ENCODE results near the gene ADGRB3. TPM values are rescaled to one million over a fixed set of nuclear protein-coding genes. Genes with fewer than 3 reads are reported as not detected.

ADGRB3 gene
- polyA plus RNA-seq, 3 donors = 0.04 to 0.23 (median 0.05) TPM

DNA sequence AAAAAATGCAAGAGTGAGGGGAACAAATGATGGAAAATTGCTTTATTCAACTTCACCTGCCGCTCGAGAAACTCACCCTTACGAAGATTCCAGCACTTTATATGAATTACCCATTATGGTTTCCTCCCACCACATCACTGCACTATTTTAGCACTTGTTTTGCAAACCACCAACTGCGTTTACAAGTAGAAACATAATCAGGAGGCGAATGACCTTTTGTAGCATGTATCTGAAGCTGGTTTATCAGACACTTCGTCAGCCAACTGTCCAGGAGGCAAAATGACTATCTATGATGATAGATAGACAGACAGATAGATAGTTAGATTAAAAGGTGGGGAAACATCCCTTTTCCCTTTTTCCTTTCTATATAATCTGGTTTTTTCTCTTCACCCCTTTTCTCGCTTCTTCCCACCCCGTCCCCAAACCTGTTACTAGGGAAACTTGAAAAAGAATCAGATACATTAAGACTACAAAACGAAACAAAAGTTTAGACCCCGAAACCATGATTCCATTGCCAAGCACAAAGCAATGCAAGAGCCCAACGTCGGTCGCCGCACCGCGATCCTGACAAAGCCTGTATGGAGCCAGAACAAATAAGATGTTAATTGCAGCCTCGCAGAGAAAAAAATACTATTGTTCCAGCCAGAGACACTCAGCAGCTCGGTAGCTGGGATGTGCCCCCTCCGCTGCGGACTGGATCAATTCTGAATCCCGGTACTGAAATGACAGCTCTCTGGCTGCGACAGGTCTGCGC lies 933 bp upstream of the ADGRB3 start:
- peaks cover 0 to 5% of the 10 kb centered on the region in 2 donors for H3K36me3 Mint-ChIP-seq
- H3K4me3 ChIP-seq (replicated peaks in 1 of 3; ENCODE audit: low read depth in 2 of 3, low read length in 3 of 3) = peak overlapping the region; percentile 87 to 97 (median 88)
- peak overlapping the region; percentile 37 to 89 (median 86) for H3K27ac Mint-ChIP-seq
- no peaks in the 10 kb centered on the region for H3K36me3 ChIP-seq (replicated peaks in 1 of 2; ENCODE audit: control insufficient read depth in 1 of 2, insufficient read depth in 2 of 2, low read length in 2 of 2)
- peaks cover 20 to 27% of the 10 kb centered on the region in 2 donors for H3K4me1 ChIP-seq (ENCODE audit: control insufficient read depth in 1 of 2, insufficient read depth in 2 of 2, low read length in 2 of 2)
- H3K9me3 ChIP-seq (replicated peaks in 1 of 2; ENCODE audit: control insufficient read depth in 1 of 2, insufficient read depth in 1 of 2, low read length in 2 of 2) = no peaks in the 10 kb centered on the region
- intact Hi-C loops (cut with micrococcal nuclease) = no loop called here
- H2AFZ ChIP-seq (ENCODE audit: insufficient read depth, low read depth, low read length, poor library complexity, severe bottlenecking) = peak overlapping the region; percentile 83
- H3K79me2 ChIP-seq (ENCODE audit: insufficient read depth, low read length) = no peaks in the 10 kb centered on the region
- 2% methylated on average over 17 of the region's 23 CpGs for WGBS (ENCODE audit: insufficient coverage)
- no peak for DNase-seq
- peaks cover 0 to 13% (median 0%) of the 10 kb centered on the region in 7 donors for H3K9me3 Mint-ChIP-seq
- peaks cover 39% of the 10 kb centered on the region for H3K4me1 Mint-ChIP-seq
- H3K9ac ChIP-seq (ENCODE audit: insufficient read depth, low read length, poor library complexity, severe bottlenecking) = peak overlapping the region; percentile 59
- peaks cover 35 to 60% (median 55%) of the 10 kb centered on the region in 3 donors for H3K27me3 Mint-ChIP-seq (ENCODE audit: low read depth in 3 of 3)
- H3K4me3 Mint-ChIP-seq = peak overlapping the region; percentile 96 to 97
- TF ChIP-seq, protein P1, sequence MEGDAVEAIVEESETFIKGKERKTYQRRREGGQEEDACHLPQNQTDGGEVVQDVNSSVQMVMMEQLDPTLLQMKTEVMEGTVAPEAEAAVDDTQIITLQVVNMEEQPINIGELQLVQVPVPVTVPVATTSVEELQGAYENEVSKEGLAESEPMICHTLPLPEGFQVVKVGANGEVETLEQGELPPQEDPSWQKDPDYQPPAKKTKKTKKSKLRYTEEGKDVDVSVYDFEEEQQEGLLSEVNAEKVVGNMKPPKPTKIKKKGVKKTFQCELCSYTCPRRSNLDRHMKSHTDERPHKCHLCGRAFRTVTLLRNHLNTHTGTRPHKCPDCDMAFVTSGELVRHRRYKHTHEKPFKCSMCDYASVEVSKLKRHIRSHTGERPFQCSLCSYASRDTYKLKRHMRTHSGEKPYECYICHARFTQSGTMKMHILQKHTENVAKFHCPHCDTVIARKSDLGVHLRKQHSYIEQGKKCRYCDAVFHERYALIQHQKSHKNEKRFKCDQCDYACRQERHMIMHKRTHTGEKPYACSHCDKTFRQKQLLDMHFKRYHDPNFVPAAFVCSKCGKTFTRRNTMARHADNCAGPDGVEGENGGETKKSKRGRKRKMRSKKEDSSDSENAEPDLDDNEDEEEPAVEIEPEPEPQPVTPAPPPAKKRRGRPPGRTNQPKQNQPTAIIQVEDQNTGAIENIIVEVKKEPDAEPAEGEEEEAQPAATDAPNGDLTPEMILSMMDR (IDR thresholded peaks at IDR 0.05) = no peak
- peaks cover 22 to 28% of the 10 kb centered on the region in 2 donors for H3K27me3 ChIP-seq (ENCODE audit: control insufficient read depth in 2 of 2, insufficient read depth in 2 of 2, low read length in 2 of 2)
- no peaks in the 10 kb centered on the region for H4K20me1 ChIP-seq (ENCODE audit: insufficient read depth, low read length)
- H3K27ac ChIP-seq (ENCODE audit: low read depth in 1 of 2, low read length in 2 of 2) = peak overlapping the region; percentile 51 to 78
- H3K4me2 ChIP-seq (replicated peaks; ENCODE audit: extremely low read depth, low read length, poor library complexity, severe bottlenecking) = peak overlapping the region; percentile 93

DNA sequence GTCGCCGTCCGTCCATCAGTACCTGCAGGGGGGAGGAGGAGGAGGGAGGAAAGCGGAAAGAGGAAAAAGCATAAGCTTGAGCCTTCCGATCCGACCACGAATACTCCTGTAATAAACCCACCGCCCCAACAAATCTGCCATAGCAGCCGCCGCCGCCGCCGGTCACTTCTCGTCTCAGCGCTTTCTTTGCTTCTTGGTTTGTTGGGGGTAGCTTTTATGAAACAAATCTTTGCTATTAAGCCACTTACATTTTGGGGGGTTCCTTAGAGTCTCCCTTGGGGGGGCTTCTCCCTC lies 277 bp downstream of the ADGRB3 start:
- no peaks in the 10 kb centered on the region for H4K20me1 ChIP-seq (ENCODE audit: insufficient read depth, low read length)
- H3K36me3 ChIP-seq (replicated peaks in 1 of 2; ENCODE audit: control insufficient read depth in 1 of 2, insufficient read depth in 2 of 2, low read length in 2 of 2) = no peaks in the 10 kb centered on the region
- peaks cover 36 to 61% (median 55%) of the 10 kb centered on the region in 3 donors for H3K27me3 Mint-ChIP-seq (ENCODE audit: low read depth in 3 of 3)
- no peak for DNase-seq
- H3K27ac Mint-ChIP-seq = peak overlapping the region in 4 of 7 donors; percentile 10 to 86 (median 51)
- peaks cover 48% of the 10 kb centered on the region for H3K4me1 Mint-ChIP-seq
- H3K79me2 ChIP-seq (ENCODE audit: insufficient read depth, low read length) = no peaks in the 10 kb centered on the region
- peak overlapping the region; percentile 93 for H3K4me2 ChIP-seq (replicated peaks; ENCODE audit: extremely low read depth, low read length, poor library complexity, severe bottlenecking)
- peak overlapping the region in 1 of 2 donors; percentile 52 for H3K27ac ChIP-seq (ENCODE audit: low read depth in 1 of 2, low read length in 2 of 2)
- peaks cover 22 to 28% of the 10 kb centered on the region in 2 donors for H3K27me3 ChIP-seq (ENCODE audit: control insufficient read depth in 2 of 2, insufficient read depth in 2 of 2, low read length in 2 of 2)
- WGBS (ENCODE audit: insufficient coverage) = no CpG with 5 or more reads among the region's 15 CpGs
- H3K9me3 ChIP-seq (replicated peaks in 1 of 2; ENCODE audit: control insufficient read depth in 1 of 2, insufficient read depth in 1 of 2, low read length in 2 of 2) = no peaks in the 10 kb centered on the region
- intact Hi-C loops (cut with micrococcal nuclease) = no loop called here
- peak overlapping the region; percentile 67 to 87 (median 78) for H3K4me3 ChIP-seq (replicated peaks in 1 of 3; ENCODE audit: low read depth in 2 of 3, low read length in 3 of 3)
- peak overlapping the region; percentile 59 for H3K9ac ChIP-seq (ENCODE audit: insufficient read depth, low read length, poor library complexity, severe bottlenecking)
- H3K4me3 Mint-ChIP-seq = peak overlapping the region; percentile 94 to 100
- TF ChIP-seq, protein P1 (IDR thresholded peaks at IDR 0.05) = no peak
- H3K9me3 Mint-ChIP-seq = peaks cover 0 to 13% (median 0%) of the 10 kb centered on the region in 7 donors
- H2AFZ ChIP-seq (ENCODE audit: insufficient read depth, low read depth, low read length, poor library complexity, severe bottlenecking) = peak overlapping the region; percentile 83
- H3K36me3 Mint-ChIP-seq = peaks cover 0 to 5% of the 10 kb centered on the region in 2 donors
- H3K4me1 ChIP-seq (ENCODE audit: control insufficient read depth in 1 of 2, insufficient read depth in 2 of 2, low read length in 2 of 2) = peaks cover 30 to 35% of the 10 kb centered on the region in 2 donors
